ENCODE measurements around the gene FAHD2B.
"Not testable (repeated sequence)": the region's sequence is repeated elsewhere in the genome, so short reads cannot be mapped to it uniquely, and the experiment has no call there.

DNA sequence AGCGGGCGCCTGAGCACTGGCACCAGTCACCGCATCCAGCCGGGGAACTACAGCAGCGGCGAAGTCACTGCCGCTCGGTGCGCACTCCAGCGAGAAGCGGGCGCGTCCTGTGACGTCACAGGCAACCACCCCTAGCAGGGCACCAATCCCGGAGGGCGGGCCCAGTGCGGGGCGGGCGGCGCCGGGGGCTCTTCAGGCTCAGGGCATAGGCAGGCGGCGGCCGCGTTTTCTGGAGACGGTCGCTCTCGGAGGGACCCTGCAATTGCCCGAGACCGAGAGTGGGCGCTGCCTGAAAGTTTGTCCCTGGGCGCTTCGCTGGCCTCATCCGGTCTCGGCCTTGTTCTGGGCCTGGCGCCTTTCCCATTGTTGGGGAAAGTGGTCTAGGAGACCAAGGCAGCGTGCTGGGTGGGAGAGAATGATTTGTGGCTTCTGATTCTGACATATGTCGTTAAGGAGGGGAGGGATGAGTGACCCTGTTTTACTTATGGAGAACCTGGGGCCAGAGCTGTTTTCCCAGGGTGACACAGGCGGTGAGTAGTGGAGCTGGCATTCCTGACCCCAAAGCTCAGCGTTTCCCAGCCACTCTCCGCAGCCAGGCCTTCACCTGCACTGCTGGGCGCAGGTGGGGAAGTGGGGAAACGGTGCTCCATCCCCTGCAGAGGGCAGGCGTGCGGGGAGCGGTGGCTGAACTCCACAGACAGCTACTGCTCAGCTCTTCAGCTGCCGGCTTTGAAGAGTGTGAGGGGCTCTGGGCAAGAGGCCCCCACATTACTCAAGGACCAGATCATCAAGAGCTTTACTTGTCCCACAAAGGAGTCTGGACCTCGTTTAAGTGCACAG is at the start of gene FAHD2B:
- TF ChIP-seq CTCF (IDR thresholded peaks at IDR 0.05); EP300 (IDR thresholded peaks at IDR 0.05; ENCODE audit: low read depth): not testable (repeated sequence)

Measured in transverse colon (tissue), 3 donors.